Endothelial cell of umbilical vein (primary cell): Measurements from ENCODE around the gene CERS6. TPM values are rescaled to one million over a fixed set of nuclear protein-coding genes. Genes with fewer than 3 reads are reported as not detected.

ENCODE experiments used
- BruUV-seq: library from RNA; stranded (reverse); fragments of 400-500 nt; replicated peaks from 2 replicates; lab custom pipeline; 2021; lab: Mats Ljungman, UMichigan
- CTCF ChIA-PET: fragments of 300-600, 350-600 bp; sonication (Branson Sonifier 250); formaldehyde crosslinking; loops from one replicate; lab custom pipeline; 2021; ENCODE audit warnings: antibody characterized with exemption, inconsistent platforms; lab: Charles Lee
- POLR2A ChIA-PET: fragments of 300-600, 350-600 bp; sonication (Branson Sonifier 250); formaldehyde crosslinking; loops from one replicate; lab custom pipeline; 2021; ENCODE audit warnings: antibody characterized with exemption, inconsistent platforms; lab: Charles Lee
- DNase-seq: peaks from one replicate; pipeline ENCODE4 v3.0.0-alpha.2; 2011; ENCODE audit warnings: low read depth, low spot score
- FAIRE-seq: peaks from 2 replicates; lab custom pipeline; 2011; peaks lifted over from hg19 to GRCh38; lab: Jason Lieb, UNC
- H2AFZ ChIP-seq: 2 replicates; pipeline ENCODE4 v1.6.0; 2012; ENCODE audit warnings: low read depth, low read length, control low read depth, inconsistent platforms
- H3K27ac ChIP-seq: 2 replicates; pipeline ENCODE4 v1.5.1; 2011; ENCODE audit warnings: low read depth, mild to moderate bottlenecking, control low read depth, low read length, moderate library complexity; ENCODE audit not compliant: insufficient read depth
- H3K27me3 ChIP-seq, 2 experiments: 2 replicates each; pipeline versions ENCODE4 v1.6.0 to v1.6.1; 2011; ENCODE audit warnings: low read length in 2 of 2, mixed read lengths in 1 of 2; ENCODE audit not compliant: control insufficient read depth in 2 of 2, insufficient read depth in 2 of 2
- H3K36me3 ChIP-seq, 2 experiments: 2 replicates in 1 of 2; 3 replicates in 1 of 2; pipeline ENCODE4 v1.5.1; 2011; ENCODE audit warnings: low read length in 2 of 2, mild to moderate bottlenecking in 1 of 2, moderate library complexity in 1 of 2; ENCODE audit not compliant: control insufficient read depth in 2 of 2, insufficient read depth in 2 of 2; ENCODE audit errors: extremely low read depth in 1 of 2
- H3K4me1 ChIP-seq: 3 replicates; pipeline ENCODE4 v1.5.1; 2011; ENCODE audit warnings: mild to moderate bottlenecking, low read length; ENCODE audit not compliant: control insufficient read depth, insufficient read depth; ENCODE audit errors: extremely low read depth
- H3K4me2 ChIP-seq: 2 replicates; pipeline ENCODE4 v1.6.1; 2011; ENCODE audit warnings: low read length, control low read depth, mixed read lengths; ENCODE audit not compliant: insufficient read depth
- H3K4me3 ChIP-seq, 3 experiments: fragments of 200-600 bp in 1 of 3; sonication (generic), shearing (Covaris generic) in 1 of 3; replicated peaks in 1 of 3; 2 replicates each; pipeline ENCODE4 v1.5.1; 2011 to 2016; ENCODE audit warnings: control low read depth in 3 of 3, low read length in 3 of 3, mild to moderate bottlenecking in 2 of 3, inconsistent platforms in 1 of 3, low read depth in 1 of 3, moderate library complexity in 1 of 3; ENCODE audit not compliant: insufficient read depth in 1 of 3
- H3K79me2 ChIP-seq: 2 replicates; pipeline ENCODE4 v1.6.0; 2012; ENCODE audit warnings: low read length, inconsistent platforms; ENCODE audit not compliant: control insufficient read depth, insufficient read depth
- H3K9ac ChIP-seq: replicated peaks from 2 replicates; pipeline ENCODE3; 2011; ENCODE audit warnings: low read length, control low read depth; ENCODE audit not compliant: insufficient read depth; ENCODE audit errors: extremely low read depth
- H3K9me1 ChIP-seq: replicated peaks from 3 replicates; pipeline ENCODE4 v1.6.0; 2011; ENCODE audit warnings: mild to moderate bottlenecking, low read length; ENCODE audit not compliant: control insufficient read depth, insufficient read depth; ENCODE audit errors: extremely low read depth
- H3K9me3 ChIP-seq: replicated peaks from 2 replicates; pipeline ENCODE4 v1.5.1; 2012; ENCODE audit warnings: low read length, inconsistent platforms; ENCODE audit not compliant: control insufficient read depth, insufficient read depth
- H4K20me1 ChIP-seq: replicated peaks from 2 replicates; pipeline ENCODE3; 2011; ENCODE audit warnings: mild to moderate bottlenecking, low read length; ENCODE audit not compliant: control insufficient read depth, insufficient read depth; ENCODE audit errors: extremely low read depth
- EZH2 ChIP-seq: IDR thresholded peaks from 2 replicates; pipeline ENCODE4 v1.6.1; 2012; ENCODE audit warnings: borderline replicate concordance, low read depth, mild to moderate bottlenecking, moderate library complexity, low read length, inconsistent platforms; ENCODE audit not compliant: severe bottlenecking
- FOS ChIP-seq: IDR thresholded peaks from 2 replicates; pipeline ENCODE4 v1.6.1; 2011; ENCODE audit warnings: mild to moderate bottlenecking, low read length, moderate library complexity, borderline replicate concordance; ENCODE audit not compliant: insufficient read depth
- GATA2 ChIP-seq: IDR thresholded peaks from 2 replicates; pipeline ENCODE4 v1.7.0; 2011; ENCODE audit warnings: low read depth, mild to moderate bottlenecking, moderate library complexity, mixed read lengths, low read length; ENCODE audit not compliant: insufficient read length, insufficient read depth
- JUN ChIP-seq: IDR thresholded peaks from 2 replicates; pipeline ENCODE4 v1.6.1; 2011; ENCODE audit warnings: borderline replicate concordance, low read depth; ENCODE audit not compliant: insufficient read length, insufficient read depth
- MYC ChIP-seq: IDR thresholded peaks from one replicate; pipeline ENCODE4 v1.6.1; 2011; ENCODE audit warnings: mild to moderate bottlenecking, low read depth, low read length
- POLR2A ChIP-seq: IDR thresholded peaks from 2 replicates; pipeline ENCODE4 v1.6.1; 2012; ENCODE audit warnings: low read depth, mild to moderate bottlenecking, control low read depth, low read length
- POLR2AphosphoS5 ChIP-seq: IDR thresholded peaks from 2 replicates; pipeline ENCODE4 v1.6.1; 2012; ENCODE audit warnings: low read depth, mild to moderate bottlenecking, control low read depth, low read length, moderate library complexity; ENCODE audit not compliant: insufficient read depth
- dilution Hi-C: fragments of 300-500 bp; cut with MboI; formaldehyde crosslinking; loops from one replicate; pipeline ENCODE4 v1.15.0; 2019; ENCODE audit warnings: low sequenced_read_pairs; ENCODE audit not compliant: extremely low pct_ligation_motif_present
- intact Hi-C: fragments of 100-400 bp; cut with micrococcal nuclease; formaldehyde crosslinking; loops from one replicate; pipeline ENCODE4 v1.10.0; 2022
- polyA plus RNA-seq, 4 experiments: library from polyadenylated mRNA; depleted of rRNA in 3 of 4; stranded (reverse) in 3 of 4; unstranded in 1 of 4; fragments of >200 nt; gene quantifications; 2 replicates each; pipeline versions ENCODE4 v1.2.1 to v1.2.3, GENCODE V29; 2011 to 2012; ENCODE audit warnings: missing spikeins in 1 of 4
- total RNA-seq: library from RNA; stranded (reverse); gene quantifications from 2 replicates; pipeline ENCODE4 v1.2.3, GENCODE V29; 2021
- TF ChIP-seq, protein P1 (sequence below): IDR thresholded peaks from 2 replicates; pipeline ENCODE4 v1.6.1; 2011; ENCODE audit not compliant: insufficient read depth, insufficient read length
- TF ChIP-seq, protein P2 (sequence below), 2 donors: IDR thresholded peaks; 1 replicate in 1 of 2; 2 replicates in 1 of 2; pipeline ENCODE4 v1.5.1; 2011; ENCODE audit warnings: low read length in 2 of 2, mild to moderate bottlenecking in 2 of 2, moderate library complexity in 2 of 2, control low read depth in 1 of 2, inconsistent platforms in 1 of 2, low read depth in 1 of 2; ENCODE audit not compliant: insufficient read depth in 1 of 2; ENCODE audit errors: extremely low read depth in 1 of 2

CERS6 gene
- total and polyA plus RNA-seq, 2 donors (not counting 3 experiments of a cell fraction or from before 2014, with no cell fraction given) = 2.7 to 11.7 TPM

DNA sequence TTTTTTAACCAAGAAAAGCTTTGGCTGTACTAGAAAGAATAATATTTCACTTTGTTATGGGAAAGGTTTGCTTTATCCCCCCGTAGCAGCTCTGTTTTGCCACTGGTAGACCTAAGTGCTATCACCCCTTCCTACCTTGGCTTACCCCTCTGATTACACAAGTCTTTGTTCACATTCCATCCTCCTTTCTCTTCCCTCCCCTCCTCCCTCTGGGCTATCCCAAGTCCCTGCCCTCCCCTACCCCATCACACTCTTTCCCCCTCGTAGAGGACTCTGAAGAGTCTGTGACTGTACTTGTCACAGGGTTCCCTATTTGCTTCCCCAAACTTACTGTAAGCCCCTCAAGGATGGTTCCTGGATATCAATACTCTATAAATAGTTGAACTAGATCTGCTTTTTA, 193.5 kb downstream of the CERS6 start:
- no peak for FAIRE-seq
- CTCF ChIA-PET = no interaction called here

More for the DNA sequence above, 193.5 kb downstream of the CERS6 start:
- no peaks in the 10 kb centered on the region for H3K4me1 ChIP-seq
- no peaks in the 10 kb centered on the region for H3K9me1 ChIP-seq
- no peaks in the 10 kb centered on the region for H3K79me2 ChIP-seq
- H3K4me3 ChIP-seq = no peak overlapping the region
- TF ChIP-seq POLR2AphosphoS5 (no peak), FOS (no peak), MYC (no peak), EZH2 (no peak), JUN (no peak), POLR2A (no peak), GATA2 (no peak)
- TF ChIP-seq, protein P1, sequence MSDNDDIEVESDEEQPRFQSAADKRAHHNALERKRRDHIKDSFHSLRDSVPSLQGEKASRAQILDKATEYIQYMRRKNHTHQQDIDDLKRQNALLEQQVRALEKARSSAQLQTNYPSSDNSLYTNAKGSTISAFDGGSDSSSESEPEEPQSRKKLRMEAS = no peak
- TF ChIP-seq, protein P2, sequence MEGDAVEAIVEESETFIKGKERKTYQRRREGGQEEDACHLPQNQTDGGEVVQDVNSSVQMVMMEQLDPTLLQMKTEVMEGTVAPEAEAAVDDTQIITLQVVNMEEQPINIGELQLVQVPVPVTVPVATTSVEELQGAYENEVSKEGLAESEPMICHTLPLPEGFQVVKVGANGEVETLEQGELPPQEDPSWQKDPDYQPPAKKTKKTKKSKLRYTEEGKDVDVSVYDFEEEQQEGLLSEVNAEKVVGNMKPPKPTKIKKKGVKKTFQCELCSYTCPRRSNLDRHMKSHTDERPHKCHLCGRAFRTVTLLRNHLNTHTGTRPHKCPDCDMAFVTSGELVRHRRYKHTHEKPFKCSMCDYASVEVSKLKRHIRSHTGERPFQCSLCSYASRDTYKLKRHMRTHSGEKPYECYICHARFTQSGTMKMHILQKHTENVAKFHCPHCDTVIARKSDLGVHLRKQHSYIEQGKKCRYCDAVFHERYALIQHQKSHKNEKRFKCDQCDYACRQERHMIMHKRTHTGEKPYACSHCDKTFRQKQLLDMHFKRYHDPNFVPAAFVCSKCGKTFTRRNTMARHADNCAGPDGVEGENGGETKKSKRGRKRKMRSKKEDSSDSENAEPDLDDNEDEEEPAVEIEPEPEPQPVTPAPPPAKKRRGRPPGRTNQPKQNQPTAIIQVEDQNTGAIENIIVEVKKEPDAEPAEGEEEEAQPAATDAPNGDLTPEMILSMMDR (IDR thresholded peaks at IDR 0.05; ENCODE audit: extremely low read depth in 1 of 2, insufficient read depth in 1 of 2, low read depth in 1 of 2, low read length in 2 of 2) = no peak
- intact Hi-C loops (no loop called here), dilution Hi-C loops (no loop called here)
- H3K9me3 ChIP-seq = no peaks in the 10 kb centered on the region
- POLR2A ChIA-PET = no interaction called here
- BruUV-seq = no TSS peak
- no peak overlapping the region for H2AFZ ChIP-seq
- no peaks in the 10 kb centered on the region for H3K27me3 ChIP-seq
- DNase-seq = no peak
- no peaks in the 10 kb centered on the region for H3K36me3 ChIP-seq
- H3K27ac ChIP-seq = no peak overlapping the region
- no peaks in the 10 kb centered on the region for H4K20me1 ChIP-seq
- no peak overlapping the region for H3K9ac ChIP-seq
- no peak overlapping the region for H3K4me2 ChIP-seq
